ENCODE measurements around the gene DBX2. TPM values are rescaled to one million over a fixed set of nuclear protein-coding genes. Genes with fewer than 3 reads are reported as not detected.
"Not testable (repeated sequence)": the region's sequence is repeated elsewhere in the genome, so short reads cannot be mapped to it uniquely, and the experiment has no call there.

Gene DBX2
- 0.22 TPM for total RNA-seq
- polyA plus RNA-seq (ENCODE audit: insufficient read depth in 1 of 8, insufficient read length in 8 of 8, low replicate concordance in 1 of 8): under 1 TPM in 5 of 8 donors, not detected in 3; 0.04 to 0.38 (median 0.16) TPM
- long read RNA-seq, donor 1: 0 reads
- long read RNA-seq, donor 2: 0 reads
- long read RNA-seq, donor 3: 0 reads
- long read RNA-seq, donor 4: 0 reads
- long read RNA-seq, donor 5: 0 reads
- long read RNA-seq, donor 6: 0 reads
- long read RNA-seq, donor 7: 0 reads
- long read RNA-seq, donor 8, partial matches to known transcripts: 0 of 1 reads
- long read RNA-seq, donor 8, other reads (novel, unspliced or antisense): 0 of 1 reads
- long read RNA-seq, donor 9: 0 reads
- long read RNA-seq, donor 10: 0 reads
- long read RNA-seq, donor 11: 0 reads

DNA sequence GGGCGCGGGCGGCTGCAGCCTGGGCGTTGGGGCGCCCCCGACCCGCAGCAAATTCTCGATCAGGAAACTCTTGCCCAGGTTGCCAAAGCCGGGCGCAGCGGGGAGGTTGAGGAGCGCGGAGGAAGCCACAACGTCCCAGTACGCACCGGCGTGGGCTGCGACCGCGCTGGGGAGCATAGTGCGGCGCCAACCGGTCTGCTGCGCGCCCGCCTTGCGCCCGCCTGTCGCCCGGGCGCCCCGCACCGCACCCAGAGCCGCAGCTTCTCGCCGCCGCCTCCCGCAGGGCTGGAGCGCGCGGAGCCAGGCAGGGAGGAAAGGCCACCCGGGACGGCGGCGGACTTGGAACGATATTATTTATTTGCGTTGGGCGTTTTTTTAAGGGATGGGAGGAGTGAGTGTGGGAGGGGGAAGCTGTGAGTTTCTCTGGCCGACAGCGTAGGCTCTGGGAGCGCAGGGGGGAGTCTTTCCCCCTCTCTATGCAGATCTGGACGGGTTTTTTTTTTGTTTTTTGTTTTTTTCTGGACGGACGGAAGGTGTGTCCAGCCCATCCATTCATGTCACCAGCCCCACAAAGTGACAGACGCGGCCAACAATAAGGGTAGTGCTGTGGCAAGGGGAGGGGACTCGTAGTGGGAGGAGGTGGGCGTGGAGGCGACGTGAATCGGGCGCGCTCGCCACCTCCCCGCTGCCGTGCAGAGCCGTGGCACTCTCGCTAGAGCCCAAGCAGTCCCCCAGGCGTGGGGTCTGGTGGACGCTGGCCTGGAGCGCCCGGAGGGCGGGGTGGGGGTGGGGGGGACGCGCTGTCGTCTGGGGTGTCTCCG is at the start of gene DBX2:
DBX2 (minus strand) TSS at position 349 of the 821 bp plus-strand sequence; CDS start at position 177, 172 bp downstream.
- DNase-seq: peak; percentile 55
- H3K4me1 ChIP-seq (ENCODE audit: control insufficient read depth, insufficient read depth, low read length): peaks cover 12% of the 10 kb centered on the region
- WGBS (ENCODE audit: insufficient coverage): under 1% methylated on average over 68 of the region's 77 CpGs
- peak within 1 kb of the TSS; percentile 33 for H3K4me3 ChIP-seq (ENCODE audit: low read length)
- peaks cover 19% of the 10 kb centered on the region for H3K27me3 ChIP-seq (ENCODE audit: control insufficient read depth, insufficient read depth, low read length)
- H3K9me3 ChIP-seq (replicated peaks; ENCODE audit: control insufficient read depth, low read depth, low read length): no peaks in the 10 kb centered on the region
- H3K27ac ChIP-seq (ENCODE audit: low read length): no peak within 1 kb of the TSS
- no peaks in the 10 kb centered on the region for H3K36me3 ChIP-seq (ENCODE audit: control insufficient read depth, insufficient read depth, low read length)

- Histone ChIP-seq H3K9me3 (replicated peaks; ENCODE audit: control insufficient read depth, low read depth, low read length) (no peaks in the 10 kb centered on the region), H3K4me1 (ENCODE audit: control insufficient read depth, insufficient read depth, low read length) (peaks cover 3% of the 10 kb centered on the region), H3K27me3 (ENCODE audit: control insufficient read depth, insufficient read depth, low read length) (no peaks in the 10 kb centered on the region), H3K36me3 (ENCODE audit: control insufficient read depth, insufficient read depth, low read length) (no peaks in the 10 kb centered on the region), H3K27ac (ENCODE audit: low read length) (no peak overlapping the region), H3K4me3 (ENCODE audit: low read length) (no peak overlapping the region)
- WGBS (ENCODE audit: insufficient coverage): 60% methylated on average over 1 of the region's 2 CpGs
- DNase-seq: peak; percentile 52
Measured at GRCh38 chr12:45098766-45099165, 47.9 kb upstream of the DBX2 start.

- H3K36me3 ChIP-seq (ENCODE audit: control insufficient read depth, insufficient read depth, low read length); H3K27me3 ChIP-seq (ENCODE audit: control insufficient read depth, insufficient read depth, low read length); H3K27ac ChIP-seq (ENCODE audit: low read length); H3K4me3 ChIP-seq (ENCODE audit: low read length); DNase-seq; H3K9me3 ChIP-seq (replicated peaks; ENCODE audit: control insufficient read depth, low read depth, low read length); H3K4me1 ChIP-seq (ENCODE audit: control insufficient read depth, insufficient read depth, low read length): not testable (repeated sequence)
- 100% methylated on average over 1 of the region's 3 CpGs for WGBS (ENCODE audit: insufficient coverage)
Measured at GRCh38 chr12:45095417-45095816, 44.5 kb upstream of the DBX2 start.

DNA sequence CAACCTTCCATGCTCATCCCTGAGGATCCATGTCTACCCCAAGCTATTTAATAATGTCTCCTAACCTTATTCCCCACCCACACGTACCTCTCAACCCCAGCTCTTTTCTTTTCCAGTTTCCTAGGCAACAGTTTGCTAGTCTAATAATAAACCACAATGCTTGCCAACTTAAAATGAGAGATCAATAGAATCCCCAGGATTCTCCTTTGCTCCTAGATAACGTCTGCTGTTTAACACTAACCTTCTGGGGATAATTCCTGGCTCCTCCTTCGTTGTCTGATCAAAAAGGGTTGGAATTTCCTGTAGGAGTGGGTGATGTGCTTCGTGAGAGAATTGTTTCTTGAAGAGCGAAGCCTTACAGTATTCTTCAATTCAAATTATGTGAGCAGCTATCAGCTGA is 42.2 kb upstream of the DBX2 start:
- Histone ChIP-seq H3K27ac (ENCODE audit: low read length) (no peak overlapping the region), H3K9me3 (replicated peaks; ENCODE audit: control insufficient read depth, low read depth, low read length) (no peaks in the 10 kb centered on the region), H3K4me3 (ENCODE audit: low read length) (no peak overlapping the region), H3K36me3 (ENCODE audit: control insufficient read depth, insufficient read depth, low read length) (no peaks in the 10 kb centered on the region), H3K27me3 (ENCODE audit: control insufficient read depth, insufficient read depth, low read length) (no peaks in the 10 kb centered on the region), H3K4me1 (ENCODE audit: control insufficient read depth, insufficient read depth, low read length) (no peaks in the 10 kb centered on the region)
- WGBS (ENCODE audit: insufficient coverage): 50% methylated on average over 1 of the region's 5 CpGs
- DNase-seq: peak; percentile 53

GRCh38 chr12:45089411-45090075 is 38.6 kb upstream of the DBX2 start:
- peak; percentile 75 for DNase-seq
- WGBS (ENCODE audit: insufficient coverage): no CpG with 5 or more reads among the region's 4 CpGs
- Histone ChIP-seq H3K4me3 (ENCODE audit: low read length) (no peak overlapping the region), H3K4me1 (ENCODE audit: control insufficient read depth, insufficient read depth, low read length) (no peaks in the 10 kb centered on the region), H3K9me3 (replicated peaks; ENCODE audit: control insufficient read depth, low read depth, low read length) (no peaks in the 10 kb centered on the region), H3K36me3 (ENCODE audit: control insufficient read depth, insufficient read depth, low read length) (no peaks in the 10 kb centered on the region), H3K27me3 (ENCODE audit: control insufficient read depth, insufficient read depth, low read length) (no peaks in the 10 kb centered on the region), H3K27ac (ENCODE audit: low read length) (no peak overlapping the region)

- Histone ChIP-seq H3K9me3 (replicated peaks; ENCODE audit: control insufficient read depth, low read depth, low read length) (no peaks in the 10 kb centered on the region), H3K4me1 (ENCODE audit: control insufficient read depth, insufficient read depth, low read length) (no peaks in the 10 kb centered on the region), H3K27ac (ENCODE audit: low read length) (no peak overlapping the region), H3K36me3 (ENCODE audit: control insufficient read depth, insufficient read depth, low read length) (no peaks in the 10 kb centered on the region), H3K4me3 (ENCODE audit: low read length) (no peak overlapping the region), H3K27me3 (ENCODE audit: control insufficient read depth, insufficient read depth, low read length) (no peaks in the 10 kb centered on the region)
- no CpG with 5 or more reads among the region's 1 CpG for WGBS (ENCODE audit: insufficient coverage)
- DNase-seq: peak; percentile 67
Measured at GRCh38 chr12:45088608-45089007, 37.7 kb upstream of the DBX2 start.

GRCh38 chr12:45084248-45084647 is 33.3 kb upstream of the DBX2 start:
- WGBS (ENCODE audit: insufficient coverage): no CpG with 5 or more reads among the region's 3 CpGs
- not testable (repeated sequence) for DNase-seq; H3K4me3 ChIP-seq (ENCODE audit: low read length); H3K36me3 ChIP-seq (ENCODE audit: control insufficient read depth, insufficient read depth, low read length); H3K27me3 ChIP-seq (ENCODE audit: control insufficient read depth, insufficient read depth, low read length); H3K4me1 ChIP-seq (ENCODE audit: control insufficient read depth, insufficient read depth, low read length); H3K9me3 ChIP-seq (replicated peaks; ENCODE audit: control insufficient read depth, low read depth, low read length); H3K27ac ChIP-seq (ENCODE audit: low read length)

- H3K9me3 ChIP-seq (replicated peaks; ENCODE audit: control insufficient read depth, low read depth, low read length): no peaks in the 10 kb centered on the region
- H3K4me1 ChIP-seq (ENCODE audit: control insufficient read depth, insufficient read depth, low read length): no peaks in the 10 kb centered on the region
- peak; percentile 79 for DNase-seq
- 40% methylated on average over 1 of the region's 2 CpGs for WGBS (ENCODE audit: insufficient coverage)
- H3K27ac ChIP-seq (ENCODE audit: low read length): peak overlapping the region; percentile 67
- H3K27me3 ChIP-seq (ENCODE audit: control insufficient read depth, insufficient read depth, low read length): no peaks in the 10 kb centered on the region
- no peaks in the 10 kb centered on the region for H3K36me3 ChIP-seq (ENCODE audit: control insufficient read depth, insufficient read depth, low read length)
- H3K4me3 ChIP-seq (ENCODE audit: low read length): no peak overlapping the region
Measured at GRCh38 chr12:45077251-45077650, 26.4 kb upstream of the DBX2 start.

DNA sequence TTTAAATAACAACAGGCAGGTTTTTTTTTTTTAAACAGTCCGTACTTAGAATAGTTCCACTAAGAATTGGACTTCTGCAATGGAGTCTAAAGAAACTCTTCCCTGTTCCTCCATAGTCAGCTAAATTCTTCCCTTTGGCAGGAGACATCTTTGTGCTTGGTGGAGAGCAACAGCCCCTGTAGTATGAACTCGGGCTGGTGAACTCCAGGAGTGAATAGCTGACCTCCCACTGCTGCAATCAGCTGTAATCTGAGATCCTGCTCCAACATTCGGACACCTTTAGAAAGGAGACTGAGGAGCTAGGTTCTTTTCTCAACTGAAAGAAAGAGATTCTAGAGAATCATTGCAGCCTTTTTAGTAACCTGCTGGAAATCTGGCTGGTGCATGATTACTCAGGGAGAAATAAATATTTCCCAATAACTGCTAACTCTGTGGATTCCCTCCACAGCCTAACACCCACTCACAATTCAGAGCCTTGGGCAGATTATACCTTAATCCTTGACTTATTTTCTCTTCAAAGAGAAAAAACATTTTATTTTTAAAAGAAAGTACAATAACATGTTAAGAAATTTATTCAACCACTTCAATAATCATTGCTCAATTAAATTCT is 25.6 kb upstream of the DBX2 start:
- no peaks in the 10 kb centered on the region for H3K36me3 ChIP-seq (ENCODE audit: control insufficient read depth, insufficient read depth, low read length)
- no peak overlapping the region for H3K4me3 ChIP-seq (ENCODE audit: low read length)
- no peaks in the 10 kb centered on the region for H3K27me3 ChIP-seq (ENCODE audit: control insufficient read depth, insufficient read depth, low read length)
- WGBS (ENCODE audit: insufficient coverage): 43% methylated on average over 1 of the region's 3 CpGs
- H3K4me1 ChIP-seq (ENCODE audit: control insufficient read depth, insufficient read depth, low read length): no peaks in the 10 kb centered on the region
- peak; percentile 56 for DNase-seq
- H3K9me3 ChIP-seq (replicated peaks; ENCODE audit: control insufficient read depth, low read depth, low read length): no peaks in the 10 kb centered on the region
- H3K27ac ChIP-seq (ENCODE audit: low read length): peak overlapping the region; percentile 9

All from muscle of leg (tissue), 16 donors.